ENCODE data around the gene CEP126. TPM values are rescaled to one million over a fixed set of nuclear protein-coding genes. Genes with fewer than 3 reads are reported as not detected.

CEP126 gene, protein sequence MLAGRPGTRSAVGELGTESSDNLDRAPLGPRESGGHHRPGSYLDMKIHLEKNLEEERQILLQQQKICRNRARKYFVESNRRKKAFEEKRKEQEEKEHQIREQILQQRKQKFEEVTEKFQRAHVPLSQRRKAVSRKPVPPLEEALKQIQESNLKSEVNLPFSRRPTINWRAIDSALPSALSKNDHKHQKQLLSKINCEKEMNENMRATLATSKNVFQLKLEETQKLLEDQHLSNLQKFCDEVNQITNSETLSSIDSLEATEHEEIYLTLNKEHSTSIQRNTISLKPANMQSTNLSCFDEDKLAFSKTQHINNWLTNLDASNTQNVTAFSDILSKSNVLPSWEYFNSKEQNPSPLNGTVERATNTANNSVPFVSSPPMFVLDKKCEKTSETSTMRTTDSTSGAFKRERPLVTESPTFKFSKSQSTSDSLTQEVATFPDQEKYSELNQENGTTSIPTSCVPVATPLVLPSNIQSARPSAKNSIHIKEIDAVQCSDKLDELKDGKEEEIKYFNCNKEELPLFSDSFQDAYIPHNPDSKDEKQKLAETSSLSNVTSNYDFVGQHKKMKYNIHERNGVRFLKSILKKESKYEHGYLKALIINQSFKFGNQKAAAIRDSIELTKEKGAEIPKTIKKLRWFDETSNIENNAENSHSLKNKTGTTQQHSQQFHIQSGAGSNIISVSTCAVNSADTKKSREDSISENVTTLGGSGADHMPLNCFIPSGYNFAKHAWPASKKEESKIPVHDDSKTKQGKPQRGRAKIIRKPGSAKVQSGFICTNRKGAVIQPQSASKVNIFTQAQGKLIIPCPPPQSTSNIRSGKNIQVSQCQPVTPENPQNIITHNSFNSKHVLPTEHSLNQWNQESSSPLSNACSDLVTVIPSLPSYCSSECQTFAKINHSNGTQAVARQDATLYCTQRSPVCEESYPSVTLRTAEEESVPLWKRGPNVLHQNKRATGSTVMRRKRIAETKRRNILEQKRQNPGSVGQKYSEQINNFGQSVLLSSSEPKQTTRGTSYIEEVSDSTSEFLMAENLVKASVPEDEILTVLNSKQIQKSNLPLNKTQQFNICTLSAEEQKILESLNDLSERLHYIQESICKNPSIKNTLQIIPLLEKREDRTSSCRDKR
- total RNA-seq: 8.9 and 9.6 TPM in 2 replicates
- long read RNA-seq, partial matches to known transcripts: 9 of 10 reads
- long read RNA-seq, other reads (novel, unspliced or antisense): 1 of 10 reads

DNA sequence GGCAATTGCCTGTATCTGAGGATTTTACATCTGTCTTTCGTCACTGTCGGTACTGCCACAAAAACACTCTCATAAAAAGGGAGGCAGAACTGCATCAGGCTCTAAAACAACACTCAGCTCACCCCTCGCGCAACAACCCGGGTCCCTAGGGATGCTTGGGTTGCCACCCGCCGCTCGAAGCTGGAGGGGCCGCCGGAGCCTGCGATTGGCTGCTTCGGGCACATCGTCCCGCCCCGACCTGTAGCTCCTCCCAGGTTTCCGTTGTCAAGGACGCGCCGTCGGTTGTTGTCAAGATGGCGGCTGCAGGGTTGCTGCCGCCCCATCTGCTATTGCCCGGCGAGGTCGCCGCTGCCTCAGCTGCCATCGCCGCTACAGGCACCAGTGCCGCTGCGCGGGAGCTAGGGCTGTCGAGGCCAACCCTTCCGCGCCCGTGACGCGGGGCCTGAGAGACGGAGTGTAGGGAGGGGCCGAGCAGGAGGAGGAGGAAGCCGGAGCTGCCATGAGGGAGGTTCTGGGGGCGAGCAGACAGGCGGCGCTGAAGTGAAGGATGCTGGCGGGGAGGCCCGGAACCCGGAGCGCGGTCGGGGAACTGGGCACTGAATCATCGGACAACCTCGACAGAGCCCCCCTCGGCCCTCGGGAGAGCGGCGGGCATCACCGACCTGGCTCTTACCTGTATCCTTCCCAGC, at the start of gene CEP126:
Gene CEP126, plus strand, starts transcription at position 273 of the 689 bp plus-strand sequence. Its CDS starts 275 bp downstream, at position 548.
- no peaks in the 10 kb centered on the region for H3K36me3 Mint-ChIP-seq (ENCODE audit: unreplicated experiment)
- peaks cover 54% of the 10 kb centered on the region for H3K4me1 Mint-ChIP-seq (ENCODE audit: unreplicated experiment)
- peak; percentile 99 for DNase-seq (ENCODE audit: extremely low spot score, unreplicated experiment)
- peak within 1 kb of the TSS; percentile 93 for H3K4me3 Mint-ChIP-seq (ENCODE audit: unreplicated experiment)
- H3K27me3 Mint-ChIP-seq (ENCODE audit: unreplicated experiment): no peaks in the 10 kb centered on the region
- TF ChIP-seq, protein P1, sequence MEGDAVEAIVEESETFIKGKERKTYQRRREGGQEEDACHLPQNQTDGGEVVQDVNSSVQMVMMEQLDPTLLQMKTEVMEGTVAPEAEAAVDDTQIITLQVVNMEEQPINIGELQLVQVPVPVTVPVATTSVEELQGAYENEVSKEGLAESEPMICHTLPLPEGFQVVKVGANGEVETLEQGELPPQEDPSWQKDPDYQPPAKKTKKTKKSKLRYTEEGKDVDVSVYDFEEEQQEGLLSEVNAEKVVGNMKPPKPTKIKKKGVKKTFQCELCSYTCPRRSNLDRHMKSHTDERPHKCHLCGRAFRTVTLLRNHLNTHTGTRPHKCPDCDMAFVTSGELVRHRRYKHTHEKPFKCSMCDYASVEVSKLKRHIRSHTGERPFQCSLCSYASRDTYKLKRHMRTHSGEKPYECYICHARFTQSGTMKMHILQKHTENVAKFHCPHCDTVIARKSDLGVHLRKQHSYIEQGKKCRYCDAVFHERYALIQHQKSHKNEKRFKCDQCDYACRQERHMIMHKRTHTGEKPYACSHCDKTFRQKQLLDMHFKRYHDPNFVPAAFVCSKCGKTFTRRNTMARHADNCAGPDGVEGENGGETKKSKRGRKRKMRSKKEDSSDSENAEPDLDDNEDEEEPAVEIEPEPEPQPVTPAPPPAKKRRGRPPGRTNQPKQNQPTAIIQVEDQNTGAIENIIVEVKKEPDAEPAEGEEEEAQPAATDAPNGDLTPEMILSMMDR (IDR thresholded peaks at IDR 0.05): peak; percentile 65
- peak within 1 kb of the TSS; percentile 97 for H3K27ac Mint-ChIP-seq (ENCODE audit: unreplicated experiment)
- H3K9me3 Mint-ChIP-seq (ENCODE audit: unreplicated experiment): peaks cover 3% of the 10 kb centered on the region

DNA sequence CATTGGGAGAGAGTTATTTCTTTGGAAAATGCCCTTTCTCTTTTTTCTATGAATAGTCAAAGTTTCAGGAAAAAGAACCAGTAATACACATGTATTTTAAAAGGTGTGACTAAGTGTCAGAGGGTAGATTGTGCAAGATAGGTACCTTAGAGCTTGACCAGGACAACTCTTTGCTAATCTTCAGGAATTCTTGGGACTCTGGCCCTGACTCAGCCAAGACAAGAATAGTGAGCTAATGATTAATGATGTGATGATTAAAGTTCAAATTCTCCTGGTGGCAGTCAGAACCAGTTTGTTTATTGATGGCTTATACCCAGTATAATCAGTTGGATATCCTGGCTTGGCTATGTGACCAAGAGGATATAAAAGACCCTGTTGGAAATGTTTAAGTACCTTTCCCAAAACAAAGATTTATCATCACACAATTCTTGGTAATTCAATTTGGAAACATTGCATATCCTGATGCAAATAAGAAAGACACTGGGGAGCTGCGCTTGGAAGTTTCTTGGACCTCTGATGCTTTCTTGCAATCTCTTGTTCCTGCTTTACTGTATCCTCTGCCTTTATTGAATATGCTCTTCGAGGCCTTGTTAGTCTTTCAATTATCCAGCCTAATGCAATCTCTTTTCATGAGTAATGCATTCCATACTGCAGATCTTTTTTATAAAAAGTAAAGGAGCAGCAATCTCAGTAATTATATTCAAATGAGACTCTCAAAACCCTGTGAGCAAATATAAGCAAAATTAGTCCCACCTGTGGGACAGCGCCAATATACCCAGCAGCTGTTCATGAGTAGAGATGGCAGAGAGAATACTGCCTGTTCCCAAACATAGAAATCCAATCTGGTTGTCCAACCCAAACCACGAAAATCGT, 48.0 kb upstream of the CEP126 start:
- H3K4me3 Mint-ChIP-seq (ENCODE audit: unreplicated experiment): no peak overlapping the region
- peaks cover 4% of the 10 kb centered on the region for H3K9me3 Mint-ChIP-seq (ENCODE audit: unreplicated experiment)
- no peaks in the 10 kb centered on the region for H3K27me3 Mint-ChIP-seq (ENCODE audit: unreplicated experiment)
- no peaks in the 10 kb centered on the region for H3K36me3 Mint-ChIP-seq (ENCODE audit: unreplicated experiment)
- DNase-seq (ENCODE audit: extremely low spot score, unreplicated experiment): no peak
- TF ChIP-seq, protein P1 (IDR thresholded peaks at IDR 0.05): no peak
- H3K4me1 Mint-ChIP-seq (ENCODE audit: unreplicated experiment): peaks cover 38% of the 10 kb centered on the region
- no peak overlapping the region for H3K27ac Mint-ChIP-seq (ENCODE audit: unreplicated experiment)

DNA sequence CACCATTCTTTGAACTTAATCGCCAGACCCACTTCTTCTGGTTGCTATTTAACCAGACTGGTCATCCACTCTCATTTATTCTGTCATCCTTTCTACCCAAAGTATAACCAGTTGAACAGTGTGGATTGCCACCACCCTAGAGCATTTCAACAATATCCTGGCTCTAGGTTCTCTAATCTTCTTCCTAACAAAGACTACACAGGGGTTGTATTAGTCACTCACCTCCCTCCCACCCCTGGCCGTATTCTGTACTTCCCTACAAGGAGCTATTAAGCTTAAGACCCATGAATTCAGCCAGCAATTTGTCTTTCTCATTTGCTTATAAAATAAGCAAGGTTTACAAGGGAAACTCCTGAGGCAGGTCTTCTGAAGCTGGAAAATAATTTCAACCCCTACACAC, 46.9 kb upstream of the CEP126 start:
- Mint-ChIP-seq H3K9me3 (ENCODE audit: unreplicated experiment) (peaks cover 4% of the 10 kb centered on the region), H3K27me3 (ENCODE audit: unreplicated experiment) (no peaks in the 10 kb centered on the region), H3K36me3 (ENCODE audit: unreplicated experiment) (no peaks in the 10 kb centered on the region), H3K4me1 (ENCODE audit: unreplicated experiment) (peaks cover 30% of the 10 kb centered on the region), H3K4me3 (ENCODE audit: unreplicated experiment) (no peak overlapping the region), H3K27ac (ENCODE audit: unreplicated experiment) (no peak overlapping the region)
- TF ChIP-seq, protein P1 (IDR thresholded peaks at IDR 0.05): no peak
- DNase-seq (ENCODE audit: extremely low spot score, unreplicated experiment): no peak

DNA sequence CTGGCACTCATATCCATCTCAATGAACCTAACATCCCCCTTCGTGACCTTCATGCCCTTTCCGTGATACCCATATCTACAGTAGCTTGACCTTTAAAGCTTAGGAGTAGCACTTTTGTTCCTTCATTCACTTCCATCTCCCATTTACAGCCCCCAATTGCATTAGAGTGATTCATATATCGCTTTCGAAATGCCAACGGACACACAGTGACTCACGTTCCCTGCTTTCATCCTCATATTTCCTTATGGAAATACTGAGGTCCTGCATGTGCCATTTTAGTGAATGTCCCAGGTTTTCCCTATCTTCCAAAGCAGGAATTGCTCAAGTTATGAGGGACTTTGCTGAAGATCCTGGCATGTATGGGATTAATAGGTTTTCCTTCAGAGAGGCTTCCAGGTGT, 44.3 kb upstream of the CEP126 start:
- no peak for DNase-seq (ENCODE audit: extremely low spot score, unreplicated experiment)
- Mint-ChIP-seq H3K9me3 (ENCODE audit: unreplicated experiment) (peaks cover 5% of the 10 kb centered on the region), H3K4me3 (ENCODE audit: unreplicated experiment) (no peak overlapping the region), H3K27ac (ENCODE audit: unreplicated experiment) (no peak overlapping the region), H3K27me3 (ENCODE audit: unreplicated experiment) (no peaks in the 10 kb centered on the region), H3K36me3 (ENCODE audit: unreplicated experiment) (no peaks in the 10 kb centered on the region), H3K4me1 (ENCODE audit: unreplicated experiment) (peaks cover 22% of the 10 kb centered on the region)
- TF ChIP-seq, protein P1 (IDR thresholded peaks at IDR 0.05): no peak
